ENCODE measurements around the gene KIF14.

Gene KIF14

DNA sequence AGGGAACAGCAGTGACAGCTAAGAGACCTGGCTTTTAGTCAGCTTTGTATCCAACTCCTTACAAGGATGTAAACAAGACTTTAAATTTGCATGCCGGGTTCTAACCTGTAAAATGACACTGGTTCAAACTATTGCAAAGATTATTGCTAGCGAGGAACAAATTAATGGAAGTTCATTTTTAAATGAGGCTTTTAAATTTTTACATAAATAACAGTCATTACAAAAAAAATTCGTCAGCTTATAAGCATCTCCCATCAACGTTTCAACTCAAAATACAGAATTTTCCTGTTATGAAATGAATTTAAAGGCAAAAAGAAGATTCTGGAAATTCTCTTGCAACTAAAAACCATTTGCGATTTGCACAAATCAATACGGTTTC is 668 bp downstream of the KIF14 start:
- peaks cover 16% of the 10 kb centered on the region for H3K4me1 Mint-ChIP-seq
- peaks cover 17% of the 10 kb centered on the region for H3K36me3 Mint-ChIP-seq (ENCODE audit: low read depth)
- peak overlapping the region; percentile 97 to 98 (median 98) for H3K4me3 Mint-ChIP-seq
- H3K27me3 Mint-ChIP-seq (ENCODE audit: low read depth) = no peaks in the 10 kb centered on the region
- no peaks in the 10 kb centered on the region for H3K9me3 Mint-ChIP-seq
- H3K27ac Mint-ChIP-seq = peak overlapping the region in 2 of 3 experiments; percentile 43 to 60
- TF ChIP-seq, protein P1, sequence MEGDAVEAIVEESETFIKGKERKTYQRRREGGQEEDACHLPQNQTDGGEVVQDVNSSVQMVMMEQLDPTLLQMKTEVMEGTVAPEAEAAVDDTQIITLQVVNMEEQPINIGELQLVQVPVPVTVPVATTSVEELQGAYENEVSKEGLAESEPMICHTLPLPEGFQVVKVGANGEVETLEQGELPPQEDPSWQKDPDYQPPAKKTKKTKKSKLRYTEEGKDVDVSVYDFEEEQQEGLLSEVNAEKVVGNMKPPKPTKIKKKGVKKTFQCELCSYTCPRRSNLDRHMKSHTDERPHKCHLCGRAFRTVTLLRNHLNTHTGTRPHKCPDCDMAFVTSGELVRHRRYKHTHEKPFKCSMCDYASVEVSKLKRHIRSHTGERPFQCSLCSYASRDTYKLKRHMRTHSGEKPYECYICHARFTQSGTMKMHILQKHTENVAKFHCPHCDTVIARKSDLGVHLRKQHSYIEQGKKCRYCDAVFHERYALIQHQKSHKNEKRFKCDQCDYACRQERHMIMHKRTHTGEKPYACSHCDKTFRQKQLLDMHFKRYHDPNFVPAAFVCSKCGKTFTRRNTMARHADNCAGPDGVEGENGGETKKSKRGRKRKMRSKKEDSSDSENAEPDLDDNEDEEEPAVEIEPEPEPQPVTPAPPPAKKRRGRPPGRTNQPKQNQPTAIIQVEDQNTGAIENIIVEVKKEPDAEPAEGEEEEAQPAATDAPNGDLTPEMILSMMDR (IDR thresholded peaks at IDR 0.05; ENCODE audit: unreplicated experiment in 3 of 3) = no peak

DNA sequence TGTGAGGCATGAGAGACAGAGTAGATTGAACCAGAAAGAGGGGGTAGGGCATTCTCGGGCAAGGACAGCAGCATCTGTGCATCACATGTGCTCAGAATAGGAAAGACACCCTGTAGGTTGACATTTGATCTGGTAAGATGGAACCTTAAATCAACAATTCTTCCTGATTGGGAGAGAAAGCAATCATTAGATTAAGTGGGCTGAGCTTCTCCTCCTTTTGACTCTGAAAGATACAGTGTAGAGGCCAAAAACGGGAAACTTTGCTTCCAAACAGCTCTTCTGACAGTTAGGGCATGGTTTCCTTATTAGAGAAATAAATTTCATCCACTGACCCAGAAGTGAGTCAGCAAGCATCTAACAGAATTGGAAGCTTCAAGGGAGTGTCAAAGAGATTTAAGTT is 9.7 kb downstream of the KIF14 start:
- TF ChIP-seq, protein P1 (IDR thresholded peaks at IDR 0.05; ENCODE audit: unreplicated experiment in 3 of 3) = no peak
- Mint-ChIP-seq H3K27me3 (ENCODE audit: low read depth) (no peaks in the 10 kb centered on the region), H3K36me3 (ENCODE audit: low read depth) (peaks cover 51% of the 10 kb centered on the region), H3K4me1 (peaks cover 6% of the 10 kb centered on the region), H3K9me3 (no peaks in the 10 kb centered on the region), H3K27ac (no peak overlapping the region), H3K4me3 (no peak overlapping the region)

DNA sequence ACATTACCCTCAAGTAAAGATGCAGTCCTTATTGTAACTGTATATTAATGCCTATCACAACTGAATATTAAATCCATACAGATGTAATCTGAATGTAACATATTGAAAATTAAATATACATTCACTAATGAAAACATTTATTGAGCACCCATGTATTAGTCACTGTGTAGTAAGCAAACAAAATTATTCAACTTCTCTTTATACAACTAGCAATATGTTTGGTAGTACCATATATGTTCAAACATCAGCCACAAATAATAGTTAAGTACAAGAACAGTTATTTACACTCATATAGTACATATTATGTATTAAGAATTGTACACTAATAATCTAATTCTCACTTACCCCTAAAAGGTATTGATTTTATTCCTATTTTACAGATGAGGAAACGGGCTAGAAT is 17.9 kb downstream of the KIF14 start:
- Mint-ChIP-seq H3K27ac (no peak overlapping the region), H3K4me1 (no peaks in the 10 kb centered on the region), H3K9me3 (no peaks in the 10 kb centered on the region), H3K27me3 (ENCODE audit: low read depth) (no peaks in the 10 kb centered on the region), H3K36me3 (ENCODE audit: low read depth) (peaks cover 37% of the 10 kb centered on the region), H3K4me3 (no peak overlapping the region)
- TF ChIP-seq, protein P1 (IDR thresholded peaks at IDR 0.05; ENCODE audit: unreplicated experiment in 3 of 3) = no peak

DNA sequence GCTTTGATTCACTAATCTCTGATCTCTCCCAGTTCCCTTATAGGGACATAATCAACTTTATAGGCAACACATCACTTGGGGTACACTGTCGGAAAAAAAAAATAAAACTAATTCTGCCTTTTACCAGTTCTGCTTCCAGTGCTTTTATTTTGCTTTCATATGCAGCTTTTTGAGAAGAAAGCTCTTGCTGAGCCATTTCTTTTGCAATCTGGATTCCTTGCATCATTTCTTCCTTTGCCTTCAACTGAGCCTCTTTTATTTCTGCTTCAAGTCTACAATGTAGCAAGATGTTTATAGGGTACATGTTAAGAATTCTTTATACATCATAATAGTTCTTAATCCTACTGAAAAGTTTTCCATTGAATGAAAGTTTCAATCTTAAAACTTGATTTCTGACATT is 30.6 kb downstream of the KIF14 start:
- Mint-ChIP-seq H3K27me3 (ENCODE audit: low read depth) (no peaks in the 10 kb centered on the region), H3K4me1 (no peaks in the 10 kb centered on the region), H3K27ac (no peak overlapping the region), H3K4me3 (no peak overlapping the region), H3K9me3 (no peaks in the 10 kb centered on the region), H3K36me3 (ENCODE audit: low read depth) (peaks cover 30% of the 10 kb centered on the region)
- TF ChIP-seq, protein P1 (IDR thresholded peaks at IDR 0.05; ENCODE audit: unreplicated experiment in 3 of 3) = no peak

DNA sequence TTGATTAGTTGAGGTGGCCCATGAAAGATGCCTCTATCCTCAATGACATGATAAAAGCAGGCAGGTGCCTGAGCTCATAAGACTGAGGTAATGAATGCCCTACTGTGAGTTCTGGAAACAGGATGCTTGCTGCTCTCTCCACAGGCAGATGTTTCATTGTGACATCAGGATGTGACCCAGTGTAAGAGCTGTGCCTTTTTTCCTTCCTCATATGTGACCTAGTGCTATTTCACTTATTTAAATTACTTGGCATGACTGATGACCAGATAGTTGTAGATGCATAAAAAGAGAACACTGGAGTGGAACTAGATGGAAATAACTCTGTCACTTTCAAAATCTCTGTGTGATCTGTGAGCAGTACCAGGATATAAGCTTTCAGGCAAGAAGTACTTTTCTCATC is 31.9 kb downstream of the KIF14 start:
- Mint-ChIP-seq H3K9me3 (no peaks in the 10 kb centered on the region), H3K4me1 (no peaks in the 10 kb centered on the region), H3K27me3 (ENCODE audit: low read depth) (no peaks in the 10 kb centered on the region), H3K4me3 (no peak overlapping the region), H3K36me3 (ENCODE audit: low read depth) (peaks cover 40% of the 10 kb centered on the region), H3K27ac (no peak overlapping the region)
- TF ChIP-seq, protein P1 (IDR thresholded peaks at IDR 0.05; ENCODE audit: unreplicated experiment in 3 of 3) = no peak

DNA sequence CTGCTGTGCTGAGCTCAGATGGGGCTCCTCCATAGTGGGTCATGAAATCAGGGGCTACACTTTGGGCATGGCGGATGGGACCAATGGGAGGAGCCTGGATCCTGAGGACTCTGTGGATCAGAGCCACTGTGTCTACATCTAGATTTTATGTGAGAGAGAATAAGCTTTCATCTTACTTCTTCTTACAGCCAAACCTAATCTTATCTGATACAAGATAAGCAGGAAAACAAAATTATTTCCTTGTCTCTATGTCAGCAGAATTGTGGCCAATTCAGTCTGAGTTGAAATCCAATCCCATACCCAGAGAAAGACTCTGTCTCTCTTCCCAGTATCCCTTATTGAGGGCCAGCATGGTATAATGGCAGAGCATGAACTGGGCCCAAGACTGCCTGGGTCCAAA is 56.2 kb downstream of the KIF14 start:
- no peak overlapping the region for H3K27ac Mint-ChIP-seq
- no peaks in the 10 kb centered on the region for H3K27me3 Mint-ChIP-seq (ENCODE audit: low read depth)
- TF ChIP-seq, protein P1 (IDR thresholded peaks at IDR 0.05; ENCODE audit: unreplicated experiment in 3 of 3) = no peak
- peaks cover 17% of the 10 kb centered on the region for H3K36me3 Mint-ChIP-seq (ENCODE audit: low read depth)
- no peaks in the 10 kb centered on the region for H3K4me1 Mint-ChIP-seq
- no peaks in the 10 kb centered on the region for H3K9me3 Mint-ChIP-seq
- no peak overlapping the region for H3K4me3 Mint-ChIP-seq

Measured in nephron (organoid).